Type B pancreatic cell (in vitro differentiated cells): ENCODE results near the gene NMT2. TPM values are rescaled to one million over a fixed set of nuclear protein-coding genes. Genes with fewer than 3 reads are reported as not detected.

Source experiments
- DNase-seq: peaks from one replicate; pipeline ENCODE4 v3.0.0; 2021; ENCODE audit warnings: mixed read lengths; ENCODE audit not compliant: unreplicated experiment; ENCODE audit errors: extremely low spot score
- H3K27ac Mint-ChIP-seq: 2 replicates; pipeline ENCODE4 v1.8.0; 2021; ENCODE audit warnings: mild to moderate bottlenecking, mixed read lengths
- H3K27me3 Mint-ChIP-seq: 2 replicates; pipeline ENCODE4 v1.8.0; 2021; ENCODE audit warnings: mixed read lengths
- H3K36me3 Mint-ChIP-seq: 2 replicates; pipeline ENCODE4 v1.8.0; 2021; ENCODE audit warnings: mixed read lengths
- H3K4me1 Mint-ChIP-seq: one replicate; pipeline ENCODE4 v1.8.0; 2021; ENCODE audit warnings: mixed read lengths; ENCODE audit not compliant: unreplicated experiment
- H3K4me3 Mint-ChIP-seq: 2 replicates; pipeline ENCODE4 v1.8.0; 2021; ENCODE audit warnings: mild to moderate bottlenecking, mixed read lengths
- H3K9me3 Mint-ChIP-seq: 2 replicates; pipeline ENCODE4 v1.8.0; 2021; ENCODE audit warnings: mixed read lengths
- CTCF ChIP-seq: fragments of 200-600 bp; sonication (generic); conservative IDR thresholded peaks from 2 replicates; pipeline ENCODE4 v1.5.0; 2021; ENCODE audit warnings: antibody characterized with exemption, mild to moderate bottlenecking
- total RNA-seq: library from RNA; stranded (reverse); gene quantifications from 2 replicates; pipeline ENCODE4 v1.2.1, GENCODE V29; 2021; ENCODE audit warnings: low replicate concordance

The NMT2 gene
- total RNA-seq, 1 donor from 2014 or later = 23.1 TPM

GRCh38 chr10:15069230-15069629, 99.3 kb downstream of the NMT2 start:
- DNase-seq = no peak
- H3K9me3 Mint-ChIP-seq = peaks cover 21% of the 10 kb centered on the region
- no peaks in the 10 kb centered on the region for H3K4me1 Mint-ChIP-seq
- H3K4me3 Mint-ChIP-seq = no peak overlapping the region
- no peak for TF ChIP-seq CTCF
- no peak overlapping the region for H3K27ac Mint-ChIP-seq
- no peaks in the 10 kb centered on the region for H3K27me3 Mint-ChIP-seq
- no peaks in the 10 kb centered on the region for H3K36me3 Mint-ChIP-seq

- Mint-ChIP-seq H3K4me1 (no peaks in the 10 kb centered on the region), H3K9me3 (peaks cover 23% of the 10 kb centered on the region), H3K36me3 (no peaks in the 10 kb centered on the region), H3K4me3 (no peak overlapping the region), H3K27me3 (no peaks in the 10 kb centered on the region), H3K27ac (no peak overlapping the region)
- DNase-seq = no peak
- TF ChIP-seq CTCF = no peak
Observed at GRCh38 chr10:15068802-15069201, 99.7 kb downstream of the NMT2 start.

GRCh38 chr10:15067154-15067553, 101.3 kb downstream of the NMT2 start:
- Mint-ChIP-seq H3K27me3 (no peaks in the 10 kb centered on the region), H3K27ac (no peak overlapping the region), H3K36me3 (no peaks in the 10 kb centered on the region), H3K4me3 (no peak overlapping the region), H3K9me3 (peaks cover 15% of the 10 kb centered on the region), H3K4me1 (no peaks in the 10 kb centered on the region)
- no peak for TF ChIP-seq CTCF
- DNase-seq = no peak

- H3K4me3 Mint-ChIP-seq = no peak overlapping the region
- DNase-seq = no peak
- no peak for TF ChIP-seq CTCF
- H3K9me3 Mint-ChIP-seq = peaks cover 14% of the 10 kb centered on the region
- H3K4me1 Mint-ChIP-seq = no peaks in the 10 kb centered on the region
- H3K27me3 Mint-ChIP-seq = no peaks in the 10 kb centered on the region
- no peak overlapping the region for H3K27ac Mint-ChIP-seq
- H3K36me3 Mint-ChIP-seq = no peaks in the 10 kb centered on the region
Observed at GRCh38 chr10:15060638-15061037, 107.9 kb downstream of the NMT2 start.

GRCh38 chr10:15059914-15060313, 108.6 kb downstream of the NMT2 start:
- TF ChIP-seq CTCF = no peak
- no peak overlapping the region for H3K27ac Mint-ChIP-seq
- no peak overlapping the region for H3K4me3 Mint-ChIP-seq
- no peak for DNase-seq
- H3K9me3 Mint-ChIP-seq = peaks cover 8% of the 10 kb centered on the region
- H3K36me3 Mint-ChIP-seq = no peaks in the 10 kb centered on the region
- H3K27me3 Mint-ChIP-seq = no peaks in the 10 kb centered on the region
- H3K4me1 Mint-ChIP-seq = no peaks in the 10 kb centered on the region

- no peak for DNase-seq
- no peaks in the 10 kb centered on the region for H3K36me3 Mint-ChIP-seq
- H3K27ac Mint-ChIP-seq = no peak overlapping the region
- peaks cover 11% of the 10 kb centered on the region for H3K9me3 Mint-ChIP-seq
- H3K4me1 Mint-ChIP-seq = no peaks in the 10 kb centered on the region
- no peaks in the 10 kb centered on the region for H3K27me3 Mint-ChIP-seq
- no peak for TF ChIP-seq CTCF
- no peak overlapping the region for H3K4me3 Mint-ChIP-seq
Observed at GRCh38 chr10:15058689-15059088, 109.8 kb downstream of the NMT2 start.
